ENCODE results near the gene PFDN2. TPM values are rescaled to one million over a fixed set of nuclear protein-coding genes. Genes with fewer than 3 reads are reported as not detected.

The PFDN2 gene
- total and polyA plus RNA-seq, 2 of the 8 experiments (the other 6 are each of a cell fraction or from before 2014, with no cell fraction given): 66.2 to 71.2 TPM

DNA sequence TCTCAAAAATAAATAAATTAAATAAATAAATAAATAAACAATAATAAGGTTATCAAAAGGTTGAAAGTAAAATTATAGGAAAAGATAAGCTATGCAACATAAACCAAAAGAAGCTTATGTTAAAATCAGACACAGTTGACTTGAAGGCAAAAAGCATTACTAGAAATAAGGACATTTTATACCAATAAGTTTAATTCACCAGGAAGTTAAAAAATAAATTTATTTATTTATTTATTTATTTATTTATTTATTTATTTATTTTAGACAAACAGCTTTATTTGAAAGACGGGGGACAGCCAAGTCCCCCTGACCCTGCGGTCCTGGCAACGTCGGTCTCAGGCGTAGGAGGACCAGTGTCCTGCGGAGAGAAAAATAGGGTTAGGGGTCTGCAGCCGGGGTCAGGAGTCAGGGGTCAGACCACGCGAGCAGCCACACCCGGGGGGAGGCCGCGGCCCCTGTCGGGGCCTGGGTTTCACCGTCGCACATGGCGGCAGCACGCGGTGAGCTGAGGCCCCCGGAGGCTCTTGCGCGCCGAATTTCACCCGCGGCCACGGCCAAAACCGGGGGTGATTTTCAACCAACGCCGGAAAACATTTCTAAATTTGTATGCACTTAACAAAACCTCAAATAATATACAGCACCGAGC lies 23.0 kb upstream of the PFDN2 start:
- no peaks in the 10 kb centered on the region for H3K9me3 ChIP-seq (ENCODE audit: insufficient read depth in 2 of 2, low read depth in 1 of 2, low read length in 1 of 2)
- TF ChIP-seq EP300 (IDR thresholded peaks at IDR 0.05; ENCODE audit: borderline replicate concordance in 1 of 2, low read depth in 2 of 2, low read length in 2 of 2) (no peak), YY1 (IDR thresholded peaks at IDR 0.05; ENCODE audit: low read depth, low read length) (no peak), BRCA1 (IDR thresholded peaks at IDR 0.05; ENCODE audit: low read depth, low read length) (no peak), RXRA (IDR thresholded peaks at IDR 0.05; ENCODE audit: insufficient read depth, low read depth, low read length) (no peak), RFX5 (IDR thresholded peaks at IDR 0.05; ENCODE audit: borderline replicate concordance, low read depth, low read length) (no peak), CTBP2 (IDR thresholded peaks at IDR 0.05; ENCODE audit: borderline replicate concordance, insufficient read depth, insufficient read length, low read length) (no peak), SRF (IDR thresholded peaks at IDR 0.05; ENCODE audit: low read depth, low read length) (no peak), RNF2 (IDR thresholded peaks at IDR 0.05; ENCODE audit: borderline replicate concordance, low read depth, low read length, missing control alignments, poor library complexity, severe bottlenecking) (no peak), NANOG (IDR thresholded peaks at IDR 0.05; ENCODE audit: insufficient read depth, low read depth, low read length, poor library complexity, severe bottlenecking) (no peak)
- TF ChIP-seq, protein P1, sequence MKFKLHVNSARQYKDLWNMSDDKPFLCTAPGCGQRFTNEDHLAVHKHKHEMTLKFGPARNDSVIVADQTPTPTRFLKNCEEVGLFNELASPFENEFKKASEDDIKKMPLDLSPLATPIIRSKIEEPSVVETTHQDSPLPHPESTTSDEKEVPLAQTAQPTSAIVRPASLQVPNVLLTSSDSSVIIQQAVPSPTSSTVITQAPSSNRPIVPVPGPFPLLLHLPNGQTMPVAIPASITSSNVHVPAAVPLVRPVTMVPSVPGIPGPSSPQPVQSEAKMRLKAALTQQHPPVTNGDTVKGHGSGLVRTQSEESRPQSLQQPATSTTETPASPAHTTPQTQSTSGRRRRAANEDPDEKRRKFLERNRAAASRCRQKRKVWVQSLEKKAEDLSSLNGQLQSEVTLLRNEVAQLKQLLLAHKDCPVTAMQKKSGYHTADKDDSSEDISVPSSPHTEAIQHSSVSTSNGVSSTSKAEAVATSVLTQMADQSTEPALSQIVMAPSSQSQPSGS (IDR thresholded peaks at IDR 0.05; ENCODE audit: low read length): no peak

More for the DNA sequence above, 23.0 kb upstream of the PFDN2 start:
- H3K36me3 ChIP-seq (ENCODE audit: control insufficient read depth in 2 of 4, insufficient read depth in 4 of 4, low read length in 3 of 4): no peaks in the 10 kb centered on the region; a peak in 1 of 8 replicates
- H2BK5ac ChIP-seq (ENCODE audit: low read depth, low read length): no peak overlapping the region
- no peak overlapping the region for H2BK12ac ChIP-seq (ENCODE audit: low read depth, low read length)
- DNase-seq (ENCODE audit: low read depth in 1 of 2, low spot score in 2 of 2) (no peak), FAIRE-seq (no peak)
- H4K5ac ChIP-seq (ENCODE audit: insufficient read length, low read depth, low read length): no peak overlapping the region
- H3K27ac ChIP-seq (ENCODE audit: low read depth, low read length): no peak overlapping the region
- H2AK5ac ChIP-seq (ENCODE audit: low read depth, low read length): no peak overlapping the region
- H3K14ac ChIP-seq (ENCODE audit: insufficient read length): no peak overlapping the region
- H3K27me3 ChIP-seq (replicated peaks in 1 of 4; ENCODE audit: control insufficient read depth in 3 of 4, extremely low read depth in 1 of 4, insufficient read depth in 3 of 4, low read length in 3 of 4): no peaks in the 10 kb centered on the region
- H4K20me1 ChIP-seq (replicated peaks in 1 of 2; ENCODE audit: control insufficient read depth in 1 of 2, insufficient read depth in 2 of 2, low read length in 2 of 2): peaks cover 0 to 1% of the 10 kb centered on the region in 2 experiments
- no peak overlapping the region for H2BK20ac ChIP-seq (ENCODE audit: low read length)
- no peak overlapping the region for H4K8ac ChIP-seq (ENCODE audit: extremely low read depth, insufficient read depth, low read length)
- no peak overlapping the region for H2AFZ ChIP-seq (ENCODE audit: low read length)
- ChIA-PET CTCF (ENCODE audit: partially characterized antibody) (interaction anchor here (0.6 to 7.3 kb wide), 18 partner anchors 9 to 978 kb away, joined by 3 to 58 read pairs (median 4); partner anchors contain the start of genes ARHGAP30, KLHDC9, NIT1 and PFDN2), POLR2A (ENCODE audit: partially characterized antibody) (interaction anchor here (0.6 to 1.7 kb wide), 4 partner anchors 8 to 246 kb away, joined by 3 to 5 read pairs (median 4); partner anchors contain the start of genes DEDD and F11R)
- H3K56ac ChIP-seq (replicated peaks; ENCODE audit: insufficient read length, low read depth, low read length): no peak overlapping the region
- H4K91ac ChIP-seq (replicated peaks; ENCODE audit: insufficient read length, low read length): no peak overlapping the region
- H3K4me3 ChIP-seq (ENCODE audit: extremely low read depth in 1 of 4, insufficient read depth in 2 of 4, low read depth in 3 of 4, low read length in 4 of 4): no peak overlapping the region
- 95% methylated on average over 29 of the region's 29 CpGs; no CpG with 5 or more reads in 1 of the 2 experiments for WGBS, 2 experiments (ENCODE audit: extremely low coverage in 1 of 2, insufficient coverage in 1 of 2, insufficient read length in 1 of 2, insufficient replicate concordance in 2 of 2, low coverage in 1 of 2, low lambda C conversion rate in 2 of 2, missing lambda C conversion rate in 1 of 2)
- no peaks in the 10 kb centered on the region for H3K23me2 ChIP-seq (ENCODE audit: low read depth, low read length)
- H3K23ac ChIP-seq (ENCODE audit: insufficient read length): no peak overlapping the region
- no peak overlapping the region for H3K4me2 ChIP-seq (ENCODE audit: insufficient read depth in 1 of 2, low read depth in 2 of 2, low read length in 2 of 2)
- no peaks in the 10 kb centered on the region for H3K79me2 ChIP-seq (ENCODE audit: control insufficient read depth in 1 of 2, insufficient read depth in 2 of 2, low read length in 2 of 2)
- no peak overlapping the region for H3K9ac ChIP-seq (replicated peaks in 1 of 4; ENCODE audit: extremely low read depth in 1 of 4, low read depth in 3 of 4, low read length in 3 of 4)
- H3K79me1 ChIP-seq (ENCODE audit: low read depth, low read length): peaks cover 6% of the 10 kb centered on the region; the same call in 1 of the 2 replicates
- H3K4me1 ChIP-seq (replicated peaks in 1 of 4; ENCODE audit: control insufficient read depth in 3 of 4, insufficient read depth in 4 of 4, low read length in 3 of 4): no peaks in the 10 kb centered on the region
- H2BK15ac ChIP-seq (ENCODE audit: low read length): no peak overlapping the region
- H2BK120ac ChIP-seq (replicated peaks; ENCODE audit: low read depth, low read length): no peak overlapping the region
- H3K18ac ChIP-seq (ENCODE audit: extremely low read depth, low read length): no peak overlapping the region
- no peak overlapping the region for H3K4ac ChIP-seq (replicated peaks; ENCODE audit: insufficient read length, low read depth, low read length)

Data from H1 (cell line).